Fibroblast of skin of left biceps (primary cell): ENCODE data around the gene CBLB.
A peak's percentile ranks its signal among the peaks of the same experiment; 100 is the strongest.

Source experiments
- DNase-seq, 2 experiments: peaks; one replicate each; pipeline ENCODE4 v3.0.0-alpha.2; 2013; ENCODE audit warnings: low read depth in 2 of 2

Gene CBLB

DNA sequence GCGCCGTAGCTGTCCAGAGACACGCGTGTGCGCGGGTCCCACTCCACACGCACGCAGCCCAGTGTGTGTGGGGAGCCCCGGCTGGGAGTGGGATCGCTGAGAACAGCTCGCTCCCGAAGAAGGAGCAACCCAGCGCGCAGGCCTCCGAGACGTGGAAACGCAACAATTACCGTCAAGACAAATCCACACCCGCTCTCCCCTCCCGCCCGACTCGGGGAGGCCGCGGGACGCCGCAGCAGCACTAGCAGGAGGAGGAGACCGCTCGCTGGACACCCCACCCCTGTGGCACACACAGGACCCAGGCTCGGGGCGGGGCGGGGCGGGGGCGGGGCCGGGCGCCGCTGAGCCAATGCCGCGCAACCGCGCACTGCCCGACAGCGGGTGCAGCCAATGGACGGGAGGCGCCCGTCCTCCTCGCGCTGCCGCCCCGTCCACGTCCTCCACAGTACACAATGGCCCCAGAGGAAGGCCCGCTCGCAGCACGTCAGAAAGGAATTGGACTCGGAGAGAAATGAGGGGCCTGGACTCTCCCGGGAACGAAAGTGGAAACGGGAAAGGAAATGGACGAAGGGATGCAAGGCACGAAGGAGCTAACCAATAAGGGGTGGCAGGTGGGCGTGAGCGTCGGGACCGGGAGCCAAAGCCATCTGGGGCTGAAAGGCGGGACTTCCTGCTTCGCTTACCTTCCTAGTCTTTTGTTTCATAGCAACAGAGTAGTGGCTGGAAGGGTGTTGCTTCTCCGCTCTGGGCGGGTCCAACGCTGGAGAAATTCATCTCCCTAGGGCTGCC, at the start of gene CBLB:
CBLB (minus strand) TSS at position 271 of the 789 bp plus-strand sequence. CDS start 1,435 bp downstream, outside the sequence.
- peak; percentile 93 for DNase-seq

- DNase-seq = no peak
Observed at GRCh38 chr3:105916767-105917166, 48.0 kb upstream of the CBLB start.

DNA sequence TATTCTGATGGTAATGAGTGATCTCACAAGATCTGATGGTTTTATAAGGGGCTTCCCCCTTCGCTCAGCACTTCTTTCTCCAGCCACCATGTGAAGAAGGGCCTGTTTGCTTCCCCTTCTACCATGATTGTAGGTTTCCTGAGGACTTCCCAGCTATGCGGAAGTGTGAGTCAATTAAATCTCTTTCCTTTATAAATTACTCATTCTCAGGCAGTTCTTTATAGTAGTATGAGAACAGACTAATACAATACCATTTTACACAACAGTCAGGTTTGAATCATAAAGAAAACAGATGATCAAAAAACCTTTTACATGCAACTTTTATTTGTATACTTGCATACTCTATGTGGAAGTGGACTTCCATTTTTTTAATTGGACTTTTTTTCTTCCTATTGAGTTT, 46.7 kb upstream of the CBLB start:
- no peak for DNase-seq

- no peak for DNase-seq
Observed at GRCh38 chr3:105913616-105914015, 44.8 kb upstream of the CBLB start.

DNA sequence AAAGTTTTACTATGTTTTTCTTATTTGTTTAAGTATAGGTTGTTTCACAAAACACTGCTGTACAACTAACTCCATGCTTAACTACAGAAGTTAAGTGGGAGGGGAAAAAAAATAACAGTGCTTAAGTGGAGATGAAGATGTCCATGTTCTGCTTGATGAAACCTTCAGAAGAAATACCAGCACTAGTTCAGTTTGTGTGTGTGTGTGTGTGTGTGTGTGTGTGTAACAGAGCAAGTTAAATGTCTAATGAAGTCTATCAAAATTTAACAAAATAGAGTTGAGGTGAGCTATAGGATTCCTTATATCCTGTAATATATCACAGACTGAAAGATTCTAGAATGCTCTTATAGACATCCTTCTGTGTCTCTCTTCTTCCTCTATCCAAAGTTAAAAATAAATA, 44.1 kb upstream of the CBLB start:
- no peak for DNase-seq

- no peak for DNase-seq
Observed at GRCh38 chr3:105911496-105911895, 42.7 kb upstream of the CBLB start.

- DNase-seq = no peak
Observed at GRCh38 chr3:105907777-105908176, 39.0 kb upstream of the CBLB start.

GRCh38 chr3:105906836-105907235, 38.0 kb upstream of the CBLB start:
- DNase-seq = peak; percentile 66 to 68

GRCh38 chr3:105906345-105906744, 37.5 kb upstream of the CBLB start:
- DNase-seq = no peak

DNA sequence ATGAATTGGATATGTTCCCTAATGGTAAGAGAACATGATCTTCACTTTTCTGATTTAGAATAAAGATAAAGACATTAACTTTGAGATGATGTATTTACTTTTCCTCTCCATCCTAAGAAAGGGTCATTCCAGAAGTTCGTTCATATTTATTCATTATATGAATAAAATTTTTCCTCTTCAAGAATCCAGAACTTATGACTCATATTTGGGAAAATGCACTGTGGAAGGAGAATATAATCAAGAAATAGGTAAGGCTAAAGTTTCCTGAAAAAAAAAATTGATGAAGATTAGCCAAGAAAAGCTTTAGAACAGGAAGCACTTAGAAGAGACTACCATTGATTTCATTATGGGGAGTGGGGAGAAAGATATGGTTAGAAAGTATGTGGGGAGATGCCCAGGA, 36.5 kb upstream of the CBLB start:
- no peak for DNase-seq

DNA sequence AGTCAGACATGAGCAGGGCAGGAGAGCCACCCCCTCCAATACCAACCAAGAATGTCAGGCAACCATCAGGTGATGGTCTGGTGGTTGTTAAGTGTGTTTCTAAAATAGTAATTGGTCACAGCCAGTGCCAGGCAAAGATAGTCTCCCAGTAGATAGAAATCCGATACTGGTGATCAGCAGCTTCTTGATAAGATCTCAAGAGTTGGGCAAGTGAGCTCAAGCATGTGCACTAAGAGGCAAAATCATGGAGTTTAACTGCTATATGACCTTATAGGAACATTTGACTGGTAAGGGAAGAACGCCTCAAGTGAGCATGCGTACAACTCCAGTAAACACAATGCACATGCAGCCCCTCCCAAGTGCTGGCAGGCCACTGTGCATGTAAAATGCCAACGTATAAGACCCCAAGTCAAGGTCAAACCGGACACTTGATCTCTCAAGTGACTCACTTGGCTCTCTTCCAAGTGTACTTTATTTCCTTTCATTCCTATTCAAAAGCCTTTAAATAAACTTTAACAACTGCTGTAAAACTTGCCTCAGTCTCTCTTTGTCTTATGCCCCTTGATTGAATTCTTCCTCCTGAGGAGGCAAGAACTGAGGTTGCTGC, 36.0 kb upstream of the CBLB start:
- DNase-seq = no peak

- DNase-seq = no peak
Observed at GRCh38 chr3:105904251-105904650, 35.4 kb upstream of the CBLB start.

GRCh38 chr3:105899516-105899915, 30.7 kb upstream of the CBLB start:
- peak; percentile 80 to 83 for DNase-seq

- no peak for DNase-seq
Observed at GRCh38 chr3:105891101-105891500, 22.3 kb upstream of the CBLB start.

DNA sequence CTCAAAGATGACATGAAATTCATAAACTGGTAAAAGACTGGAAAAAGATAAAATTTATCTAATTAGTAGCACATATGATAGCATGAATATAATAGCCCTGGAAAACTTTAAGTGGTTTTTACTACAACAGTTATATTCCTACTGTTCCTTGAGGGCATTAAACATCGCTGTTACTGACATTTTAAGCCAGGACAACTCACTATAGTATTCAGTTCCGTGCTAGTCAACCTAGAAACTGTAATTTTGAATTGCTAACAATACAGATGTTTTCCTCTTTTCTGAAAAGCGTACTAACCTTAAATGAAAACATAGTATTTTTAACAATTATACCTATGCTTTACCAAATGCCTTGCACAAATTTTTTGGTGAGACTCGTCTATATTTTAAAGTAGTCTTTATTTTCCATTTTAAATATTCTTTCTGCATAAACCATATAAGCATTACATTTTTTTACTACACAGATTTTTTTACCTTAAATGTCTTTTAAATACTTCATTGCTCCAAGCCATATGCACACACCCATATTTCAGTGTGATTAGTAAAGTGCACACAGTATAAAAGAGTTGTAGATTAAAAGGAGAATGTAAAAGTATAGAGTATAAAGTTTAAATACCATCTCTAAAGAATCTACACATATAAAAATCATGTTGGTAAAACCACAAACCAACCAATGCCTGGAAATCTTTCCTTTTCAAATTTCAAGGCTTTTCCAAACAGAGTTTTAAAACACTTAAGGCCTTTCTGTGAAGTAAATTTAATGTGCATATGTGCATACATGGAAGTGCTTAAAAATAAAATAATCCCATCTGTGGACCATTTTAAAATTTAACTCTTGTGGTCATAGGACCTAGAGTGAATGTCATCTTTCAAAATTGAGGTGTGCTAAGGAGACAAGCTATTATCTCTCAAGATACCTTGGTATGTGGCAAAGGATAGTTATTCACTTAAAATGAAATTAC, 20.1 kb upstream of the CBLB start:
- DNase-seq = no peak

- DNase-seq = no peak
Observed at GRCh38 chr3:105885256-105885655, 16.4 kb upstream of the CBLB start.

- no peak for DNase-seq
Observed at GRCh38 chr3:105883798-105884377, 15.1 kb upstream of the CBLB start.

GRCh38 chr3:105880681-105881290, 12.0 kb upstream of the CBLB start:
- no peak for DNase-seq

DNA sequence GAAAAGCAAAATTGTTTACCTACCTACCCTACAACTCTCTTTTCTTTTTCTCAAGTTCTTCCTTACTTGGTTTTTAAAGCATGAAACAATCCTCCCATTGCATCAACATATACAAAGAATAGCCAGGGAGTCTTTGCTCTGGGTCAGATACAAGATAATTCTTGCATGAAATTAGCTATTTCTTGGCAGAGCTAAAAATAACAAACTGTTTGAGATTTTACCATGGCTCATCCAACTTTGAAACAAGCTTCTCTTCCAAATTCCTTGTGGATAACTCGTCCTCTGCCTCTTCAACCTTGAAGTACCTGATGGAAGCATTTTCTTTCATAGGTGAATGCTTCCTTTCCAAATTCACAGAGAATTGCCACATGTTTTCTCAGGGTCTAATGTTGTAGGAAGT, 9.2 kb upstream of the CBLB start:
- no peak for DNase-seq

DNA sequence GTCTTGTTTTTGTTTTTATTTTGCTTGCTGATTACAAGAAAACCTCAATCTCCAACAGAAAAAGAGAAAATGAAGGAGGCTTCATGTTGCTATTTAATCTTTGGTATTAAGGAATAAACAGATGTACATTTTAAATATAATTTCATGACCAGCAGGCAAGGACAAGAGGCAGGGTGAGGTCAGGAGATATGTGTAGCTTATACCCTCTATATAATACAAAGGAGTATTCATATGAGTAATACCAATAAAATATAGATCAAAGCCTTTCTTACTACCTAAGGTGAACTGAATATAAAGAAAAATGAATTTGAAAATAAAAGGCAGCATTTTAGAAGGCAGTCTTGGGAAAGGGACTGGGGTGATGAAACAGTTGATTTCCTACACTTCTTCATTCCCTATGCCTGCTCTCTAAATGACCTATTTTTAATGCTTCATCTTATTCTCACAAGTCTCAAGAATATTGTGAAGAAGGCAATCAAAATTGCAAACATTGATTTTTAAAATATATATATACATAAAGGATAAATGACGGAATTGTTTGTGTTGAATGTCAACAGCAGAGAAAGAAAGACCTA, 8.6 kb upstream of the CBLB start:
- no peak for DNase-seq

DNA sequence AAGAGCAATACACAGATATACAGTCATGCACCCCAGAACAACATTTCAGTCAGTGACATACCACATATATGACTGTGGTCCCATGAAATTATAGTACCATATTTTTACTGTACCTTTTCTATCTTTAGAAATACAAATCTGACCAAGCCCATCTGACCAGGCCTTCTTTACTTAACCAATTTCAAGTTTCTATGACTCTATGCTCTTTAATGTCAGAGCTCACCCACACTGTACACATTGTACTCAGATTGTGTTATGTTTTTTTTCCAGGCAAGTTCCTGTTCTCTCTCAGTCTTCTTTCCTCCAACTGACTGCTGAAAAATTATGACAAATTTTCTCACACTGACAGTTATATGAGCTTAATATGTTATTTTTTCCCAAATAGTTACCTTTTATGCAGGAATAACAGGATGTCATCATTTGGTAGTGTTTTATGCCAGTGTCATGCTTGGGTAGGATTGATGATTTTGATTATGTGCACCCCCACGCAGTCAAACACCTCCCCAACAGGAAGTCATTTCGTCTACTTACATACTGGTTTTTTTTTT, 8.0 kb upstream of the CBLB start:
- no peak for DNase-seq
